GM23248 (cell line): ENCODE measurements around the gene MYO16. TPM values are rescaled to one million over a fixed set of nuclear protein-coding genes. Genes with fewer than 3 reads are reported as not detected.

ENCODE experiments used
- DNase-seq: peaks from one replicate; pipeline ENCODE4 v3.0.0-alpha.2; 2015
- H2AFZ ChIP-seq: fragments of 200-600 bp; sonication (generic); 2 replicates; pipeline ENCODE4 v1.6.1; 2016; ENCODE audit warnings: antibody characterized with exemption
- H3F3A ChIP-seq: fragments of 200-600 bp; sonication (generic); 2 replicates; pipeline ENCODE4 v1.6.1; 2016; ENCODE audit warnings: mild to moderate bottlenecking, antibody characterized with exemption, mixed run types; ENCODE audit not compliant: insufficient read depth
- H3K27ac ChIP-seq: fragments of 200-600 bp; sonication (generic); 2 replicates; pipeline ENCODE4 v1.5.1; 2016; ENCODE audit warnings: mild to moderate bottlenecking
- H3K27me3 ChIP-seq: fragments of 200-600 bp; sonication (generic); replicated peaks from 2 replicates; pipeline ENCODE4 v1.6.1; 2016; ENCODE audit warnings: mild to moderate bottlenecking; ENCODE audit not compliant: insufficient read depth
- H3K36me3 ChIP-seq: fragments of 200-600 bp; sonication (generic); 2 replicates; pipeline ENCODE4 v1.6.1; 2016; ENCODE audit warnings: low read depth, mild to moderate bottlenecking
- H3K4me1 ChIP-seq: fragments of 200-600 bp; sonication (generic); 2 replicates; pipeline ENCODE4 v1.6.1; 2016; ENCODE audit warnings: mild to moderate bottlenecking; ENCODE audit not compliant: insufficient read depth
- H3K4me2 ChIP-seq: fragments of 200-600 bp; sonication (generic); one replicate; pipeline ENCODE4 v1.6.1; 2016; ENCODE audit warnings: mild to moderate bottlenecking; ENCODE audit not compliant: unreplicated experiment
- H3K4me3 ChIP-seq: fragments of 200-600 bp; sonication (generic); 2 replicates; pipeline ENCODE4 v1.5.1; 2016; ENCODE audit warnings: mild to moderate bottlenecking
- H3K79me2 ChIP-seq: fragments of 200-600 bp; sonication (generic); 2 replicates; pipeline ENCODE4 v1.6.1; 2016; ENCODE audit warnings: mild to moderate bottlenecking; ENCODE audit not compliant: insufficient read depth
- H3K9ac ChIP-seq: fragments of 200-600 bp; sonication (generic); 2 replicates; pipeline ENCODE4 v1.6.1; 2016; ENCODE audit warnings: mild to moderate bottlenecking
- H3K9me2 ChIP-seq: fragments of 200-600 bp; sonication (generic); 2 replicates; pipeline ENCODE4 v1.6.1; 2016; ENCODE audit warnings: mixed run types, mild to moderate bottlenecking, moderate library complexity; ENCODE audit not compliant: insufficient read depth
- H3K9me3 ChIP-seq: fragments of 200-600 bp; sonication (generic); one replicate; pipeline ENCODE4 v1.6.1; 2017; ENCODE audit warnings: low read depth
- H4K20me1 ChIP-seq: fragments of 200-600 bp; sonication (generic); 2 replicates; pipeline ENCODE4 v1.6.0; 2016; ENCODE audit not compliant: insufficient read depth
- EZH2 ChIP-seq: fragments of 200-600 bp; sonication (generic); IDR thresholded peaks from 2 replicates; pipeline ENCODE4 v1.6.1; 2018; ENCODE audit warnings: antibody characterized with exemption, mild to moderate bottlenecking; ENCODE audit not compliant: insufficient read depth, poor library complexity, severe bottlenecking
- EZH2phosphoT487 ChIP-seq: fragments of 200-600 bp; sonication (generic); IDR thresholded peaks from 2 replicates; pipeline ENCODE4 v1.6.1; 2018; ENCODE audit warnings: antibody characterized with exemption, moderate library complexity, mild to moderate bottlenecking, low read depth; ENCODE audit not compliant: insufficient read depth
- WGBS, 2 experiments: methylation state at CpG; one replicate each; pipeline ENCODE4 v1.1.6; 2015 to 2017; ENCODE audit warnings: low lambda C conversion rate in 2 of 2, low coverage in 1 of 2; ENCODE audit errors: missing lambda C conversion rate in 2 of 2; 5-methylcytosine and 5-hydroxymethylcytosine counted together
- in situ Hi-C: fragments of 300-500 bp; cut with MboI; formaldehyde crosslinking; loops from 2 replicates; pipeline ENCODE4 v1.15.0; 2020
- polyA plus RNA-seq: library from polyadenylated mRNA; unstranded; fragments of >200 nt; fragmentation: Nextera tagmentation; extraction: Ambion mirVana; gene quantifications from 2 replicates; pipeline ENCODE4 v1.2.1, GENCODE V29; 2016
- total RNA-seq: library from RNA; depleted of rRNA; stranded (reverse); fragments of >200 nt; shearing (Covaris generic); gene quantifications from 2 replicates; pipeline ENCODE4 v1.2.3, GENCODE V29; 2014

MYO16 gene
- total and polyA plus RNA-seq, 2 experiments from 2014 or later: not detected

- Histone ChIP-seq H3K9me2 (no peaks in the 10 kb centered on the region), H3F3A (no peaks in the 10 kb centered on the region), H3K4me3 (no peak overlapping the region), H3K36me3 (no peaks in the 10 kb centered on the region), H3K27ac (no peak overlapping the region), H2AFZ (no peak overlapping the region), H3K27me3 (no peaks in the 10 kb centered on the region), H3K79me2 (no peaks in the 10 kb centered on the region), H3K4me1 (no peaks in the 10 kb centered on the region), H4K20me1 (no peaks in the 10 kb centered on the region), H3K4me2 (no peak overlapping the region), H3K9me3 (no peaks in the 10 kb centered on the region), H3K9ac (no peak overlapping the region)
- in situ Hi-C loops: no loop called here
- DNase-seq: no peak
- WGBS, 2 experiments: 6 to 7% methylated on average over 3 of the region's 3 CpGs
- no peak for TF ChIP-seq EZH2
- no peak for TF ChIP-seq EZH2phosphoT487
These were observed 103.7 kb downstream of the MYO16 start for GRCh38 chr13:108733022-108733560.

GRCh38 chr13:108734676-108735075, 105.3 kb downstream of the MYO16 start:
- Histone ChIP-seq H3F3A (no peaks in the 10 kb centered on the region), H3K36me3 (no peaks in the 10 kb centered on the region), H4K20me1 (no peaks in the 10 kb centered on the region), H3K9me3 (no peaks in the 10 kb centered on the region), H3K4me1 (no peaks in the 10 kb centered on the region), H3K9ac (no peak overlapping the region), H3K79me2 (no peaks in the 10 kb centered on the region), H3K27ac (no peak overlapping the region), H3K4me2 (no peak overlapping the region), H3K4me3 (no peak overlapping the region), H3K9me2 (no peaks in the 10 kb centered on the region), H2AFZ (no peak overlapping the region), H3K27me3 (no peaks in the 10 kb centered on the region)
- TF ChIP-seq EZH2: no peak
- no peak for TF ChIP-seq EZH2phosphoT487
- in situ Hi-C loops: no loop called here
- DNase-seq: no peak
- WGBS, 2 experiments: 32 to 37% methylated on average over 4 of the region's 4 CpGs

- no peaks in the 10 kb centered on the region for H3F3A ChIP-seq
- in situ Hi-C loops: no loop called here
- H4K20me1 ChIP-seq: no peaks in the 10 kb centered on the region
- no peak for DNase-seq
- no peak overlapping the region for H3K9ac ChIP-seq
- no peak overlapping the region for H3K27ac ChIP-seq
- H3K4me1 ChIP-seq: no peaks in the 10 kb centered on the region
- H3K36me3 ChIP-seq: no peaks in the 10 kb centered on the region
- WGBS, 2 experiments: 1 to 2% methylated on average over 5 of the region's 5 CpGs
- no peak overlapping the region for H3K4me2 ChIP-seq
- no peak overlapping the region for H3K4me3 ChIP-seq
- peaks cover 3% of the 10 kb centered on the region for H3K9me3 ChIP-seq
- no peaks in the 10 kb centered on the region for H3K27me3 ChIP-seq
- no peak overlapping the region for H2AFZ ChIP-seq
- no peaks in the 10 kb centered on the region for H3K9me2 ChIP-seq
- TF ChIP-seq EZH2phosphoT487 (no peak), EZH2 (no peak)
- H3K79me2 ChIP-seq: no peaks in the 10 kb centered on the region
These were observed 112.5 kb downstream of the MYO16 start for GRCh38 chr13:108741930-108742329.

GRCh38 chr13:108742701-108743451, 113.5 kb downstream of the MYO16 start:
- H3K4me3 ChIP-seq: no peak overlapping the region
- no peaks in the 10 kb centered on the region for H3K27me3 ChIP-seq
- H3K36me3 ChIP-seq: no peaks in the 10 kb centered on the region
- H3K9me3 ChIP-seq: peaks cover 6% of the 10 kb centered on the region
- DNase-seq: no peak
- no peak overlapping the region for H3K27ac ChIP-seq
- no peak overlapping the region for H2AFZ ChIP-seq
- WGBS, 2 experiments: 5 to 14% methylated on average over 2 of the region's 2 CpGs
- no peaks in the 10 kb centered on the region for H3K9me2 ChIP-seq
- H3K9ac ChIP-seq: no peak overlapping the region
- no peaks in the 10 kb centered on the region for H3K79me2 ChIP-seq
- H4K20me1 ChIP-seq: no peaks in the 10 kb centered on the region
- no peak for TF ChIP-seq EZH2
- no peak overlapping the region for H3K4me2 ChIP-seq
- in situ Hi-C loops: no loop called here
- H3F3A ChIP-seq: no peaks in the 10 kb centered on the region
- H3K4me1 ChIP-seq: no peaks in the 10 kb centered on the region
